ENCODE results near the gene UBAC1.

GRCh38 chr9:136002881-136003280 is 41.7 kb upstream of the UBAC1 start:
- TF ChIP-seq, protein P1, sequence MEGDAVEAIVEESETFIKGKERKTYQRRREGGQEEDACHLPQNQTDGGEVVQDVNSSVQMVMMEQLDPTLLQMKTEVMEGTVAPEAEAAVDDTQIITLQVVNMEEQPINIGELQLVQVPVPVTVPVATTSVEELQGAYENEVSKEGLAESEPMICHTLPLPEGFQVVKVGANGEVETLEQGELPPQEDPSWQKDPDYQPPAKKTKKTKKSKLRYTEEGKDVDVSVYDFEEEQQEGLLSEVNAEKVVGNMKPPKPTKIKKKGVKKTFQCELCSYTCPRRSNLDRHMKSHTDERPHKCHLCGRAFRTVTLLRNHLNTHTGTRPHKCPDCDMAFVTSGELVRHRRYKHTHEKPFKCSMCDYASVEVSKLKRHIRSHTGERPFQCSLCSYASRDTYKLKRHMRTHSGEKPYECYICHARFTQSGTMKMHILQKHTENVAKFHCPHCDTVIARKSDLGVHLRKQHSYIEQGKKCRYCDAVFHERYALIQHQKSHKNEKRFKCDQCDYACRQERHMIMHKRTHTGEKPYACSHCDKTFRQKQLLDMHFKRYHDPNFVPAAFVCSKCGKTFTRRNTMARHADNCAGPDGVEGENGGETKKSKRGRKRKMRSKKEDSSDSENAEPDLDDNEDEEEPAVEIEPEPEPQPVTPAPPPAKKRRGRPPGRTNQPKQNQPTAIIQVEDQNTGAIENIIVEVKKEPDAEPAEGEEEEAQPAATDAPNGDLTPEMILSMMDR (IDR thresholded peaks at IDR 0.05; ENCODE audit: low read depth, low read length, poor library complexity, severe bottlenecking) = no peak
- no peak for TF ChIP-seq EZH2phosphoT487 (IDR thresholded peaks at IDR 0.05; ENCODE audit: borderline replicate concordance, low read length)
